Stimulated activated CD4-positive, alpha-beta T cell treated with anti-CD3 and anti-CD28 coated beads, Interleukin-2, amount 100 ng/mL, for 4 hours (primary cell): Measurements from ENCODE around the gene DMAC1.

ENCODE experiments used
- DNase-seq: peaks from one replicate; pipeline ENCODE4 v3.0.0-alpha.2; 2020; ENCODE audit warnings: low read depth

DMAC1 gene, protein sequence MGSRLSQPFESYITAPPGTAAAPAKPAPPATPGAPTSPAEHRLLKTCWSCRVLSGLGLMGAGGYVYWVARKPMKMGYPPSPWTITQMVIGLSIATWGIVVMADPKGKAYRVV

DNA sequence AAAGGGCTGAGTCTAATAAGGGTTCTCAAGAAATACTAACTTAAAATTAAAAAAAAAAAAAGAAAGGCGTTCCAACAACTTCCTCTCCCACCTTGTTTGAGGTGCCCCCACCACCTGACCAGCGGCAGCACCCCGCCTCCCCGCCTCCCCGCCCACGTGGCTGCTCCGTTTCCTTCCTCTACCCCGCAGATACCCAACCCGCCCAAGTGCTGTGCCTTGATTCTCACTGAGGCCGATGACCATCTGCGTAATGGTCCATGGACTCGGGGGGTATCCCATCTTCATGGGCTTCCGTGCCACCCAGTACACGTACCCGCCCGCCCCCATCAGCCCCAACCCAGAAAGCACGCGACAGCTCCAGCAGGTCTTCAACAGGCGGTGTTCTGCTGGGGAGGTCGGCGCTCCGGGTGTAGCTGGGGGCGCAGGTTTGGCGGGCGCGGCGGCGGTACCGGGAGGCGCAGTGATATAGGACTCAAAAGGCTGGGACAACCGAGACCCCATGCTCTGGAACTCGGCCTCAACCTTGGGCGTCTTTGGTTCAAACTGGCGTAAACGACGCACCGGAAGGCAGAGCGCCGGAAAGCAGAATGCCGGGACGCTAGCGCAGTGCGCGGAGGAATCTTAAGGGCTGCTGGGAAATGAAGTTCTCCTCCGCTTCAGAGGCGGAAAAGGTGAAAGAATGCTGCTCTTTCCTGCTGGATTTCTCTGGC lies at the start of gene DMAC1:
TSS of gene DMAC1 (minus strand) at position 545 of the 710 bp plus-strand sequence. CDS start at position 501, 44 bp downstream.
- DNase-seq: peak; percentile 64

DNA sequence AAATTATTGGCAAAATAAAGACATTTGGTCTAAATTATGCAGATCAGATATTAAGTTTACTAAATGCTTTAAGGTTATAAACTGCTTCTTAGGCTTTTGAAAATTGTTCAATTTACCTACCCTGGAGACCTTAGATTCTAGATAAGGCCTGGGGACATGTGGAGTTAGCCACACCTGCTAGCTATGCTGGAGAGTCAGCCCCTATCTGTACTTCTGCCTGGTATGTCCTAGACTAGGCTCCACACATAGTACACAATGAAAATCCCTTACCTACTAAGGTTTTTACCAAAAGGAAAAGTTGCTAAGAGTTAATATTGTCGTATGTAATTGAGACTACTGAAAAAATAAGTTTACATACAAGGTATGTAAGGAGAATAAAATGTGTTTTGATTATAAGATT lies 49.8 kb upstream of the DMAC1 start:
- DNase-seq: no peak

DNA sequence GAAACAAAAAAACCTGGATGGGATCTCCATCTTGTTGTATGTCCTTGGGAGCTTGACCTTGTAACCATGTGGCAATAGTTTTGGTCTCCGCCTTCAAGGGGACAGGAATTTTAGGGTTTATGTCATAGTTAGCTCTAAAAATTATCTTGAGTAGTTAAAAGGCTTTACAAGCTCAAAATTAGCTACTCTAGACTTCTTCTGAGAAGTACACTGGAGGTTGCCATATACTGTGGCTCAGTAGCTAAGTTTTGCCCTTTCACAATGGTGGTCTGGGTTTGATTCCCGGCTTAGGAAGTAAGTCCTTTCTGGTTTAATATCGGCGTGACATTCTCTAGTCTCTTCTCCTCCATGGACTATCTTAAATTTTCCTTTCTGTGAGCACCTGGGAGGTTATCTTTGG lies 48.9 kb upstream of the DMAC1 start:
- DNase-seq: no peak

DNA sequence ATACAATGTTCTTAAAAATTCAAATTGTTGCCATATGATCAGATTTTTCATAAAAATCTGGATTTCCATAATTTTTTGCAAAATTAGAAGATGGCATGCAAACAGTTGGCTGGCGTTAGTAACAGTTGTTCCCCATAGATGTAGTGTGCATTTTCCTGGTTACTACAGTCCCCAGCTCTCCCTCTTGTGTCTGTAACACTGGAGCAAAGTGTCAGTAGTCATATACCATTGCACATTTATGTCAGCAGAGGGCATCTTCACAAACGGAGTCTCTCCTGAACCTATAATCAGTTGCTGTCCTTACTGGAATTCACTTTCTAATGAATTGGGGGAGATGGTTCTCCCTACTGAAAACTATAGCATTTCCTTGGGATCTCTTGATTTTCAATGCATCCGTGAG lies 44.7 kb upstream of the DMAC1 start:
- DNase-seq: no peak

DNA sequence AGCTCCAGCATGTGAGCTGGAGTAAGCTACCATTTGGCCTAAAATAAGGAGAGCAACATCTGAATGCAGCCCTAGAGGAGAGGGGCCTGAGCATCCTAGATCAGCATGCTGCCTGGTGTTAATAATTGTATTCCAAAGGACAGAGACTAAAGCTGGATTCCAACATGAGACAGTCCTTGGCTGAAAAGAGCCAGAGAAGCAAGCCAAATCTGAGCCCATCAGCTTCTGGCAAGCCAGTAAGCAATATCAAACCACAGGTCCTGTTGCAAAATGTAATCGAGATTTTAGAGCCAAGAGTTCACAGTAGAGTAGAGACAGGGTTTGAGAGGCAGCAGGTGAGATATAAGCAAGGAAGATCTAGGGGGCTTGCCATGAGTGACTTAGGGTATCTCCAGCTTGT lies 42.3 kb upstream of the DMAC1 start:
- no peak for DNase-seq

DNA sequence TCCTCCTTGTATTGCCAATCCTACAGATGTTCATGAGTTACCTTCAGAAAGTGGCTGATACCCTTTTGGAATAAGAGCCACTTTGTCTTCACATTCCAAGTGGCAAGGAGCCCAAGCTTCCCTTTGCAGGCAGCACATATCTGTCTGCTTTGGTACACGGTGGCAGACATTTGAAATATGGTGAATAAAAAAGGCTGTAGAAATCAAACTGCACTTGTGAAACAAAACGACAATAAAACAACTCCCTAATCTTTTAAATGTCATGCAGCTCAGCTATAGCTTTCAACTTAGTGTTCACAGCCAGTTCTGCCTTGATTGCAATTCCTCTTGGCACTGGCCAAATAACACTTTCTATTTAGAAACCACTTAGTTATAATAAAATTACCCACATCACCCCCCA lies 35.0 kb upstream of the DMAC1 start:
- no peak for DNase-seq

DNA sequence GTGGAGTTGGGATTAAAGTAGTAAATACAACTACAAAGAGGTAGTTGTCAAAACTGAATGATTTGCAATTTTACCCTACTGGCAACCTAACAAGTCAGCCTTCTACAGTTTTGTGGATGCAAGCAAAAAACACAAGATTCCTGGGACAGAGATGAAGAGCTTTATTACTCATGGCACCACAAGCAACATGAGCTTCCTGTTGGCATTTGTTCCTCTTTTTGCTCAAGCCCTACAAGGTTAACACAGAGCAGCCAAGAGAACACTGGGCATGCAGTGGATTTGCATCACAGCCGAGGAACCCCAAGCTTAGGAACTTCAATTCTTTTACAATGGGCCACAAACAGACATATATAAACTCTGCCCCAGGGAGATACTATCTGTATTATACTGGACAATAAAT lies 28.8 kb upstream of the DMAC1 start:
- DNase-seq: no peak

DNA sequence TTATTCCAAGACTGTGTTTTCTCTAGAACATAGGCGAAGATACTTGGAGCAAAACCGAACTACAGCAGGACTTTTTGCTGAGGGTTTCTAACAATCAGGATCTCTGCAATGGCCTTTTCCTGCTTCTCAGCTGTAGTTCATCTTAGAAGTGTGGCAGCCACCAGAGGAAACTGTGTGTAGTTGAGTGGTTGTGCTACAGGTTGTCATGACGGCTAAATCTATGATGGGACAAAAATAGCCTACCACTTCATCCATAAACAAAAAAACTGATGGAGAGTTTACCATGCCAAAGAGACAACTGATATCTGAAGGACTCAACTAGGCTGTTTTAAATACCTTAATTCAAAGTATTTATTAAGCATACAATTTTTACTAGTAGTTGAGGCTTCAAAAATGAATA lies 28.2 kb upstream of the DMAC1 start:
- no peak for DNase-seq

DNA sequence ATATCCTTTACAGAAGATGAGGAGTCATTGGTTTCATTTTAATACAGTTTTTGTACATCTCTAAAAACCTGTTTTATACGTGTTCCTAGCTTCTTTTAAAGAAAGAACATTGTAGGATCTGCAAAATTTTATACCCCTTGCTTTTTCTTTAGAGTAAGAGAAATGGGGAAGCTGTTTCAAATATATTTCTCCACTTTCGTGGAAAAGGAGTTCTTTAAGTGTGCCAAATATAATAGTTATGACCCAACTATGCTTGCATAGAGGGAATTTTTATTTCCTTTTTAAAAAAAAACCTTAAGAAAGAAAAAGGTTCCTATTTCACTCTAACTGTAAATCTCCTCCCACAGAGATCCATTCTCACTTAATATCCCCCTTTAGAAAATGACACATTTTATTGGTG lies 27.5 kb upstream of the DMAC1 start:
- no peak for DNase-seq

DNA sequence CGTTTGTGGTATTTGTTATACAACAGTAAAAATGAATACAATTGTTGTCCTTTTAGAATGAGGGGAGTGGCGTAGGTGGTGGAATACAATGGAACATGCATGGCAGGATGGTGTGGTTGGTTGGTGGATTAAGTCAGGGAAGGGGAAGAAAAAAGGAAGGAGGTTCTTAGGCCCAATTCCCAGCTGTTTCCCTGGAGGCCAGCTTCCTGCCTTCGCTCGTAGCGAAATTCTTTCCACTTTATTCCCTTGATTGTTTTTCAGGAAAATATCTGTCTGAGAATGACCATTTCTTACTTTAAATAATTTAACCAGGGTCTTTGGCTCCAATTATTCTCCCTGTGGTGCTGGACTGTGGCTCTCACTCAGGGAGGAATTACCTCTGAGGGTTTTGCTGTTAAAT lies 24.1 kb upstream of the DMAC1 start:
- no peak for DNase-seq

DNA sequence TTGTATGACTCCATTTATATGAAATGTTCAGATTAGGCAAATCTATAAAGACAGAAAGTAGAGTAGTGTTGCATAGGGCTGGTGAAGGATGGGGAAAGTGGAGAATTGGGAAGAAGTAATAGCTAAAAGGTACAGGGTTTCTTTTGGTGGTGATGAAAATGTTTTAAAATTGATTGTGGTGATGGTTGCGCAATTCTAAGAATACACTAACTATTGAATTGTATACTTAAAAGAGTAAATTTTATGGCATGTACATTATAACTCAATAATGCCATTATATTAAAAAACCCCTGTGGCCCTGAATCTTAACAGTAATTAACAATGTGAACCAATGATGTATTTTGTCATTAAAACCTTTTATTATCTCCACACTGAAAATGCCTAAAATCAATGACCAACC lies 20.4 kb upstream of the DMAC1 start:
- DNase-seq: no peak

DNA sequence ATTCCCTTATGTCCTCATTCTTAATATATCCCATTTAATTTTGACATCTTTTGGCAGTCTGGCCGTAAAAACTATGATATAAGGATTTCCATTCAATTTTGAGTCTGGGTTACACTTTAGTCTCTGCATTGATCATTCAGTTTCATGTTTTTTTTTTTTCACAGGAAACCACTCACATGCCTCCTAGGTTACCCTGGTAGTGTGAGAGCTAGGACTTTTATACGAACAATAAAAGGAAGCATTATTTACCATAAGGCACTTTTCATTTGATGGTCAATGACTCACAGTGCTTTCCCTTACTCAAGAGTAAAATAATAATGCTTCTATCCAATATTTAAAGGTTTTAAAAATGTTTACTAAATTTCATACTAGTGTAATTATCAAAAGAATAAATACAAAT lies 16.4 kb upstream of the DMAC1 start:
- no peak for DNase-seq

DNA sequence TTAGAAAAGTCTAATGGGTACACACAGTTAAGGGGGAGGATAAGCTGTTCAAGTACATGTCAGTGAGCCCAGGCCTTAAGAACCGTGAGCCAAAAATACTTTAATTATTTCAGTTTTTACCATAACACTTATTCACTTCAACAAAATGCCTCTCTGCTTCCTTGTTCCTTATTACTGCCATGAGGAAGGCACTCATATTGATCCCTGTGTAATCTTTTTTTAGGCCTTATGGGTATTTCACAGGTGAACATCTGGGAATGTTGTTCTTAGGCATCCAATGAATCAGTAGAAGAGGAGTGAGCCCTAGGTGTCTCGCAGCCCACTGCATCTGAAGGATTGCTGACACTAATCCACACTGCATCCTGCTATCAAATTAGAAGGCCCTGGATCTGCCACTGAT lies 13.5 kb upstream of the DMAC1 start:
- no peak for DNase-seq

DNA sequence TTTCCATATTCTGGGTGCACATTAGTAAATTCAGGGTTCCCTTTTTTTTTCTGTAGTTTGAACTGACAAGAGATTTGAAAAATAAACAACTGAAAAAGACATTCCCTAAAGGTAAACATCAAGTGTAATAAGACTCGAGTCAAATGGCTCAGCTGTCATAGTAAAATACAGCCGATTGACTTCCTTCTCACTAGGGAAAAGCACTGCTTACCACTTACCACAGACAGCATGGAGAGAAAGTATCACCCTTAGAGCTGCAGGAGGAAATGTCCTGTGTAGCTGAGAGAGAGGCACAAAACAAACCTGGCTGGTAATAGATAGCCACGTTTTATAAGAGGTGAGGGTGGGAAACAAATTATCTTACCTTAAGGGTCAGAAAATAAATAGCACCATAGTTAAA lies 12.1 kb upstream of the DMAC1 start:
- DNase-seq: no peak

DNA sequence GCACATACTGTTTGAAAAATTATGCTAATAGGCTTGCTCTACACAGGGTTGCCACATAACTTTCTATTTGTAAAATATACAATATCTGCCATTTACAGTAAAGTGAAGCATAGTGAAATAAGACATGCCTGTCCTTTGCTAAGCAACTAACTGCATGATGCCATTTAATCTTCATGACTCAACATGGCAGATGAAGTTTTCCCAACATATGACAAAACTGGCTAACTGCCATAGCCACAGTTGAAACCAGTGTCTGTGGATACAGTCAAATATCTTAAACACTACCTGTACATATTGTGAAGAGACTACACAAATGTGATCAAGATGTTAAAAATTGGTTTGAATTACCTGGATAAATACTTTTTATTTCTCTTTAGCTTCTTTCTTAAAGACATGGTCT lies 3.1 kb upstream of the DMAC1 start:
- no peak for DNase-seq

DNA sequence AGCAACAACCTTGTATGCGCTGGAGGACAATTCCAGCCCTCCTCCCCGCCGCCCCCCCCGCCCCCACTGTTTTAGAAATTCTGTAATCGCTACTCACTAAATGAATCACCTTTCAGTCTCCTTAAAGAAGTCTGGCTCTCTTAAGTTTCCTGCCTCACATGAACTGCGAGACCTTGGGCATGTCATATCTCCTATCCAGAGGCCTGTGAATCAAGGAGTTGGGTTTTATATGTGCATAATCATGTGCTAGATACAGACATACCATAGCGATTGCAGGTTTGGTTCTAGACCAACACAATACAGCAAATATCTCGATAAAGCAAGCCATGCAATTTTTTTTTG lies 337 bp upstream of the DMAC1 start:
- DNase-seq: no peak

DNA sequence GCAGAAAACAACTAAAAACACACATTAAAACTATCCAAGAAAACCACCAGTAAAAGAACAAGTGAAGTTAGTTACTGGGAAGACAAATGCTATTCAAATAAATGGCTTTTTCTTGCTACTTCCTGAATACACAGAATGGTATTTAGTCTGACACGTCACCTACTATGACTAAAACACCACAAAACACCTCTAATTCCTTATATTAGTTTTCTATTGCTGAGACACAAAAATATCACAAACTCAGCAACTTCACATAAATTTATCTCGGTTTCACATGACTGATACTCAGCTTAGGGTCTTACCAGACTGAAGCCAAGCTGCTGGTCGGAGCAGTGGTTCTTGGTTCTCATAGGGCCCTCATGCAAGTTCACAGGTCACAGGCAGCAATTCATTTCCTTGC lies 5.4 kb downstream of the DMAC1 start:
- no peak for DNase-seq

DNA sequence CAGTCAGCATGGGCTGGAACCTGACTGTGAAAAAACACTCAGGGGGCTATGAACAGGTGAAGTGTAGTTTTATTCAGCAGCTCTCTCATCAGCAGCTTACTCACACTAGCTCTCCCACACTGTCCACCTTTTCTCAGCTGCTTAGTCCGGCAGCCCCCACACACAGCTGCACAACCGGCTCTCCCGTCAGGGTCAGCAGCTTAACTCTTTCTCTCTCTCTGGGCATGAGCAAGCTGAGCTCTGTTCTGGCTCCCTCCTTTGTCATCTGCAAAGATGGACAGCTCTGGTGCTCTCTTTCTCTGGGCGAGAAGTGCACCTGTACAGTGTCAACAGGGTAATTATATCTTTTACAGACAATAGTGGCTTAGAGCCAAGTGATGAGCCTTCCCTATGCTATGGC lies 8.2 kb downstream of the DMAC1 start:
- no peak for DNase-seq

DNA sequence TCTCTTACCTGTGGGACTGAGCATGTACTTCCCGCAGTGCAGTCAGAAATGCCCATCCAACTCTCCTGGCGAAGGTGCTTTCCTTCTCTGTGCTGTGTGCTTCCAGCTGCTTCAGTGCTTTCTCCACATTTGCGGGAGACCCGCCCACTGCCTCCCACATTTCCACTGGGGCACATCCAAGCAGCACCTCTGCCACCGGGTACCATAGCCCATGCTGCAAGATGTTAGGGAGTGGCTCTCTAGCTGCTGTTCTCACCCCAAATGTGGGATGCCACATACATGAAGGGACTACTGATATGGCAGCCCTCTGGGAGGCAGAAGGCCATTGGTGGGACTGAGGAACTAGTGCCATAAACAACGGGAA lies 8.8 kb downstream of the DMAC1 start:
- DNase-seq: no peak

DNA sequence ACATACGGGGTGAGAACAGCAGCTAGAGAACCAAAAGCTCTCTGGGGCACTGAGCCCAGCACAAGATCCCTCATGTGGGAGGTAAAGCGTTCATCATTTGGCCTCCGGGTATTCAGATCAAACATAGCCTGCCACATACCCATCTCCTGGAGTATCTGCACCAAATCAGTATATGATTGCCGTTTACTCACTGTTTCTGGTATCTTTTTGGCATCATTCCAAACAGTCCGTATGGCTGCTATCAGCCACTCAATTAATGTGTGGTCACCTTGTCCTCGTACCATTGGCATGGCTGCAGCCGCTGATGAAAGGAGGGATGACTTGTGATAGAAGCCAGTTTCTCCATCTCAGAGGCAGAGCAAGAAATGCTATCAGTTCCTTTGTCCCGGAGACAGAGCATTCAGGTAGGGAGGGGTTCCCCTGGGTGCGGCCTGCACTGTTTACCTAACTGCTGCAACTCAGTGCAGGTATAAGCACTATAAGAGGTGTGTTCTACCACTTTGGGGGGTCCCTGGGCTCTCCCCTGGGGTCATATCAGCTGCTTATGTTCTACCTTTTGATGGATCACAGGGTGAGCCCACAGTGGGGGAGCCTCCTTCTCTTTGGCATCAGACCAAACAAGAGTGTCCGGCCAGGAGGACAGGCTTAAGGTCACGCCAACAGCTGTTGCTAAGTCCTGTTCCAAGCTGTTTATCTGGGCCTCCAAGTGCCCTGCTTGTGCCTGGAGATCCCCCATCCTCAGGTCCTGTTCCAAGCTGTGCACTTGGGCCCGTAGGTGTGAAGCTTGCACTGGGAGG lies 9.4 kb downstream of the DMAC1 start:
- no peak for DNase-seq

DNA sequence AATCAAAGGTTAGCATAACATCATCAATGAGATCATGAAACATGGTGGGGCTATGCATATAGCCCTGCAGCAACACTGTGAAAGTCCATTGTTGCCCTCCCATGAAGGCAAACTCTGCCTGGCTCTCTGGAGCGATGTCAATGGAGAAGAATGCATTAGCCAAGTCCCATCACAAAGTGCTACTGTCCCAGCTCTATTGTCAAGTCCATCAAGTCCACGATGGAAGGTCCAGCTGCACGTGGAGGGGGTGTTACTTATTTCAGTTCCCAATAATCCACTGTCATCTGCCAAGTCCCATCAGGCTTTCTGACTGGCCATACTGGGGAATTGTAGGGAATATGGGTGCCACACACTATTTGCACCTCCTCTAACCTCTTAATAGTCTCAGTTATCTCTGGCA lies 10.8 kb downstream of the DMAC1 start:
- DNase-seq: no peak

DNA sequence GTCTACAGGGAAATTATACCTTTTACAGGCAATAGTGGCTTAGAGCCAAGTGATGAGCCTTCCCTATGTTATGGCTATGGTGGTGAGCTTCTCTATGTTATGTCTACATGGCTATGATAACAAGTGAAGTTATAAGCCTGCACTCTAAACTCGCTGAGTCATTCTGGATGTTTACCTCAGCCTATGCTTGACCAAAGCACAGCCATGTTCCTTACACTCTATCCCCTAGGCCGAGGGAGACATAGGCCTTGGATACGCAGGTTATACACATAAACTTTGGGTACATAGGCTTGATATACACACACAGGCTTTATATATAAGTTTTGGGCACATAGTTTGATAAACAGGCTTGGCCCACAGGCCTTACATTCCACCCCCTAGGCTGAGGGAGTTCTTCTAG lies 13.8 kb downstream of the DMAC1 start:
- DNase-seq: no peak

DNA sequence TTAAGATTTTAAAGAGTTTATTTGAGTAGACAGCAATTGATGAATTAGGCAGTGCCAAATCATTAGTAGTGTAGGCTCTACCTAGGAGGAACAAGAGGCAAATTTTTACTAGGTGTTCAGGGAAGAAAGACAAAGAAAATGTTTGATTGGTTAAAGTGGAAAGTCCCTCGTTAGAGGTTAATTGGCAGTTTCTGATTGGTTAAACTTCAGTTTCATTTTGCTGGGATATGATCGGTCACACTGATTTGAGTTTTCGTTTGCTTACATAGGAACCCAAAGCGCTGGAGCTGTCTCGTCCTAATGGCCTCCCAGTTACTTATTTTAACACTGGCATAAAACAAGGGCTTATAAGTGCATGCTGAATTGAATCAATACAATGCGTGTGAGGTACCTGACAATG lies 15.1 kb downstream of the DMAC1 start:
- DNase-seq: no peak

DNA sequence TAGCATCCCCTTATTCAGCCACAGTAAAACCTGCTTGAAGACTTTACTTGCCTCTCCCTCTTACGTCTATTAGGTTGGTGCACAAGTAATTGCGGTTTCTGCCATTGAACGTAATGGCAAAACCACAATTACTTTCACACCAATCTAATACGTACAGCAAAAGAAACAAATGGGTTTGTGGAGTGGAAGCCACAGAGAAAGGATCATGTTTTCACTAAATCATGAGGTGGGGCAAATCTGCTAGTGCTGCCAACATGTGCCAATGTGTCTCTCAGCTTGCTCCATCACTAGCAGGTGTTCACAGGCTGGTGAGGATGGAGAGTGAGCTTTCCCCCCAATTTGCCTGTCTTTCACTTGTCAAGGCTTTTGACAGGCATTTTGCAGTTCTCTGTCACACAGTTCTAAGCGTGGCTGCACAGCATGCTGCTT lies 15.9 kb downstream of the DMAC1 start:
- DNase-seq: no peak
